EH (cell line): ENCODE results near the gene KRT14.
"Not testable (repeated sequence)": the region's sequence is repeated elsewhere in the genome, so short reads cannot be mapped to it uniquely, and the experiment has no call there.

Experiments
- DNase-seq: peaks from one replicate; pipeline ENCODE4 v3.0.0-alpha.2; 2015; ENCODE audit warnings: low read depth

The KRT14 gene

DNA sequence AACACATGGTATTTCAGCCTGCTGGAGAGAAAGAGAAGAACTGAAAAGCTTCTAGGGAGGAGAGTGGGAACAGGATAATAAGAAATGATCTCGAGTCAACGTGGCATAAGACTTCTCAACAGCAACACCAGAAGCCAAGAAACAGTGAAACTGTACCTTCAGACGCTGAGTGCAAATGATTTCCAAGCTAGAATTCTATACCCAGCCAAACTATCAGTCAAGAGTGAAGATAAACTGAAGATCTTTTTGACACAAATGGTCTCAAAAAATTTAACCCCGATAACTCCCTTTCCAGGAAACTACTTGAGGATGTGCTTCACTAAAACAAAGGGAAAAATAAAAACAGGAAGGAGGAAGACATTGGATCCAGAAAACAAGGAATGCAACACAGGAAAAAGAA lies 20.2 kb upstream of the KRT14 start:
- DNase-seq = not testable (repeated sequence)

DNA sequence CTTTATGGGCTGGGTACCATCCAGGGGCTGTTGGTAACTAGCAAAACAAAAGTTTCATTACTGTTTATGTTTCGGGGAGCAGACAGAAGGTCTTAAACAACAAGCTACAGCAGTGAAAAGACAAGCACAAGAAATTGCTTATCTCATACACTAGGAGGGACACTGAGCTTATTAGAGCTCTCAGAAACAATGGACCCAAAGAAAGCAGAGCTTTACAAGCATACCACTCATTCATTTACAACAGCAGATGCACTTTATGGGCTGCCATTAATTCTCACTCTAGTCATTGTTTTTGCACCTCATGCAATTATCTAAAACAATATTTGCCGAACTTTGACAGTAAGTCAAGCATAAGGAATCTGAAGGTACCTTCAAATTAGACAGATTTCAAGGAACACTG lies 15.8 kb upstream of the KRT14 start:
- no peak for DNase-seq

DNA sequence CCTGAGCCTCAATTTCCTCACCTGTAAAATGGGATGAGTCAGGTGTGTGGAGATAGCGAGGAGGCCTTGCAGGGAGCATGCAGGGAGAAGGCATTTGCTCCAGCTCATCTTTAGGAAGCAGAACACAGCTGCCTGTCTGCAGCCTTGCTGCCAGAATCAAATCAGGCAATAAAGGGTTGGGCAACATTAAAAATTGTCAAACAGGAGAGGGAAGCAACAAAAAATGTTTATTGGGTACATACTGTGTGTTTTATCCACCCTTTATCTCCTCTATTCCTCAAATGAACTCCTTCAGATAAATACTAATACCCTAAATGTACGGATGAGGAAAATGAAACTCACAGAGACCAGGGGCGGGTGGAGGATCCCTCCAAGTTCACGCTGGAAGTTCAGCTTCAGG lies 13.6 kb upstream of the KRT14 start:
- no peak for DNase-seq

DNA sequence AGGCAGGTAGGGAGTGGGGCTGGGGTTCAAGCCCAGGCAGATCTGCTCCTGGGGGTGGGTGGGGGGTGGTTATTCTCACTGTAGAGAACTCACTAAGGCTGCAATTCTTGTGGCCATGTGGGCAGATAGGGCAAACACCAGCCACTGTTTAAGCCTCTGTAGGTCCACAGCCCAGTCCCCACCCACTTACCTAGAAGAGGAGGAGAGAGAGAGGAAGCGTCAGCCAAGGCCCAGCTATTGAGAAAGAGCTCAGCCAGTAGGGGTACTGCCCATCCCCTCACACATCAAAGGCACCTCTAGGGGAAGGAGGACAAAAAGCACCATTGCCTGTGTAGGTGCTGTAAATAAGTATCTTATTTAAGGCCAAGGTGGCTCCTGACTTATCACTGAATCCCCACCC lies 13.0 kb upstream of the KRT14 start:
- DNase-seq = no peak

DNA sequence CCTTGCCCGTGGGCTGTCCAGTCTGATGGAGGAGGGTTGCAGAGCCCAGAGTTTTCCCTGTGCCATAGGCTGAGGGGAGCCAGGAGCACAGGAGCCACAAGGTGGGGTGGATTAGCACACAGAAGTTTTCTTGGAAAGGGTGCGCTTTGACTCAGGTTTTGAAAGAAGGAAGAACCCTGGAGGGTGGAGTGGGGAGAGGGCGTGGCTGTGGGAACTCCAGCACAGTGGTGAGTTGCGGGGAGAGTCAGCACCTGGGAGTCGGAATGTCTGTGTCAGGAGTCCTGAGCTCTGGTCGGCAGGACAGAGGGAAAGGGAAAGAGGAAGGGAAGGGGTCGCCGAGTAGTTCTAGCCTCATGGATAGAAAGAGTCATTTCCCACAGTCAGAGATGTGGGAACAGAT lies 8.9 kb upstream of the KRT14 start:
- DNase-seq = no peak

DNA sequence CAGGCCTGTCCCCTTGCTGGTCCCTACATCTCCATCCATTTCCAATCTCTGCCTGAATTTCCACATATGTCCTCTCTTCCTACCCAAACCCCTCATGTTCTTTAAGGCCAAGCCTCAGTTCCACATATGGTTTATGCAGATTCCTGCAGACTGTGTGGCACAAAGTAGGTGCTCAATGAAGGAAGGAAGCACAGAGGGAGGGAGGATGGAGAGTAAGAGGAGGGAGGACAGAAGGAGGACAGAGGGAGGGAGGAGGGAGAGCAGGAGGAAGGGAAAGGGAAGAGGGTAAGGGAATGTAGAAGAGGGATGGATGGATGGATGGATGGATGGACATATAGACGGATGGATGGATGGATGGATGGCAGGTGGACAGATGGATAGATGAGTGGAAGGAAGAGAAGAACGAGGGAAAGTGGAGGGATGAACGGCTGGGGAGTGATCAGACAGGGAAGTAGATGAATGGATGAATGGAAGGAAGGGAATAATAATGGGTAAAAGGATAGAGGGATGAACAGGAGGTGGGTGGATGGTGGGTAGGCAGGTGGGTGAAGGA lies 7.7 kb upstream of the KRT14 start:
- DNase-seq = no peak

DNA sequence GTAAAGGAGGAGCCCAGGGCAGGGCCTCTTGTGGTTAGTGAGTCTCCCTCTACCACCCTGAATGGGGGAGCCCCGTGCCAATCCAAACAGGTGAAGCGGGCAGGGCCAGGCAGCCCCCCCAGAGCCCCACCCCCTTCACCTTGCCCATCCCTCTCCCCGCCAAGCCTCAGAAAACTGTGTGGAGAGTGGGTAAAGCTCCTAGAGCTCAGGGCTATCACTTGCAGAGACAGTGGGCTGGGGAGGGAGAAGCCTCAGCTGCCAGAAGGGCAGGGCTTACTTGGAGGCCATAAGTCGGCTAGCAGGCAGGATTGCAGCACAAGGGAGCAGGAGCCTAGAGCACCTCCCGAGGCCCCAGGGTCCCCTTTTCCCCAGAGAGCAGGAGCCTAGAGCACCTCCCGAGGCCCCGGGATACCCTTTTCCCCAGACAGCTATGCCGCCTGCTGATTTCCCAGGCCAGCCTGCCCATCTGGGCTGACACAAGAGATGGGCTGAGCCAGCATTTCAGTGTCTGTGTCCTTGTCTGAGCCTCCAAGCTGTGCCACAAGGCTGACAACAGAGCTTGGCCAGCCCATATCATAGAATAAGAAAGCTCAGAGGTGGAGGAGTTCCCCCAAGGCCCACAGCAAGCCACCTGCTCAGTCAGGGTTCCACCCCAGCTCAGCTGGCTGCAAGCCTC lies 6.7 kb upstream of the KRT14 start:
- no peak for DNase-seq

DNA sequence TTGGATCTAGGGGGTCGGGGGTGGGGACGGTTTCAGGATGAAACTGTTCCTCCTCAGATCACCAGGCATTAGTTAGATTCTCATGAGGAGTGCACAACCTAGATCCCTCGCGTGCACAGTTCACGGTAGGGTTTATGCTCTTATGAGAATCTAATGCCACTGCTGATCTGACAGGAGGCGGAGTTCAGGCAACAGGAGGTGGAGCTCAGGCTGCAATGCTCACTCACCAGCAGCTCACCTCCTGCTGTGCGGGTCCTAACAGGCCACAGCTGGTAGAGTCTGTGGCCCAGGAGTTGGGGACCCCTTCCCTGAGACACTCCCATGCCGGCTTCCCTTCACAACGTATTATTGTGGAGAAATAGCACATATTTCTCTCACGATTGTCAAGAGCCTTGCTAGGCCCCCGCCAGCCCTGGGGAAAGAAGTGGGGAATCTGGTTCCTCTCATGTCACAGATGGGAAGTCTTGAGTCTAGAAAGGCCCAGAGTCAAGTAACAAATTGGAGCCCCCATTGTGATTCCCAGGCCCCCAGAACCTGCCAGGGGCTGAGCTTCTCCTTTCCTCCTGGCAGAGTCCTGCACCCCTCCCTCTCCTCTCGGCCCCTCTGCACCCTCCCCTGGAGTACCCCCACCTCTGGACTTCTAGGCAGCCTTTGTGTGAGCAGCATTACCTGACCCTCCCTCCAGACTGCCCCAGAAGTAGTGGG lies 6.1 kb upstream of the KRT14 start:
- DNase-seq = no peak

DNA sequence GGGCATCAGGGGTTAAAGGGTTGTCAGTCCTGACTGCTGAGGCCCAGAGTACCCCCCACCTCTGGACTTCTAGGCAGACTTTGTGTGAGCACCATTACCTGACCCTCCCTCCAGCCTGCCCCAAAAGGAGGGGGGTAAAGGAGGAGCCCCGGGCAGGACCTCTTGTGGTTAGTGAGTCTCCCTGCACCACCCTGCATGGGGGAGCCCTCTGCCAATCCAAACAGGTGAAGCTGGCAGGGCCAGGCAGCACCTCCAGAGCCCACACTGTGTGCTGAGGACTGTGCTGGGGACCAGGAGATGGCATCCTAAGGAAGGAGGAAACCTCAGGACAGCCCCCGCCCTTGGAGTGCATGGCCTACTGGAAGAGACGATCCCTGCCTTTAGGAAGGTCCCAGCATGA lies 2.6 kb upstream of the KRT14 start:
- no peak for DNase-seq

DNA sequence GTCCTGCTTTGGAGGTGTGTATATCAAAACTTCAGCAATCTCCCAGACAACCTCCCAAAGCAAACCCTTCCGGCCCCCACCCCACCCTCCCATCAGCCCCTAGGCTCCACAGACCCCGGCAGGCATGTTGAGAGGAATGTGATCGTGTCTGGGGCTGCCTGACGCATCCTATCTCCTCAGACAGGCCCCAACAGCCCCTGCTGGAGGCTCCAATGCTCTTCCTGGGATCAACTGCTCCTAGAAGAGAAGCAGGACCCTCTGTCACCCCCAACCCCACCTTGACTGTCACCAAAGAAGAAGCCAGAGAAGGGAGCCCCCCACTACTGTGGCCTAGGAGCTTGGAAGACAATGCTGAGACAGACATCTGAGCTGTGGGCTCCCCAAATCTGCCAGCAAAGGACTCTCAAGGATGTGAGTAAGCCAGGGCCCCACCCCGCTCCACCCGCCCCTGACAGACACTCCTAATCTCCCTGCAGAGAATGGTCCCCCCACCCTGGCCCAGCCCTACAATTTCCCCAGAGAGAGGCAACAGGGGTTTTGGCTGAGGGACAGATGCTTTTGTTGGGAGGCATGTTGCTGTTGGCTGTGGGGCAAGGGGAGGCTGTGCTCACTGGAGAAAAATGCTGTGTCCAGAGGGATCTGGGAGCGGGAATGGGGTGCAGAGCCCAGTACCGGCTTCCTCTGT lies 1.6 kb upstream of the KRT14 start:
- DNase-seq = peak; percentile 9

DNA sequence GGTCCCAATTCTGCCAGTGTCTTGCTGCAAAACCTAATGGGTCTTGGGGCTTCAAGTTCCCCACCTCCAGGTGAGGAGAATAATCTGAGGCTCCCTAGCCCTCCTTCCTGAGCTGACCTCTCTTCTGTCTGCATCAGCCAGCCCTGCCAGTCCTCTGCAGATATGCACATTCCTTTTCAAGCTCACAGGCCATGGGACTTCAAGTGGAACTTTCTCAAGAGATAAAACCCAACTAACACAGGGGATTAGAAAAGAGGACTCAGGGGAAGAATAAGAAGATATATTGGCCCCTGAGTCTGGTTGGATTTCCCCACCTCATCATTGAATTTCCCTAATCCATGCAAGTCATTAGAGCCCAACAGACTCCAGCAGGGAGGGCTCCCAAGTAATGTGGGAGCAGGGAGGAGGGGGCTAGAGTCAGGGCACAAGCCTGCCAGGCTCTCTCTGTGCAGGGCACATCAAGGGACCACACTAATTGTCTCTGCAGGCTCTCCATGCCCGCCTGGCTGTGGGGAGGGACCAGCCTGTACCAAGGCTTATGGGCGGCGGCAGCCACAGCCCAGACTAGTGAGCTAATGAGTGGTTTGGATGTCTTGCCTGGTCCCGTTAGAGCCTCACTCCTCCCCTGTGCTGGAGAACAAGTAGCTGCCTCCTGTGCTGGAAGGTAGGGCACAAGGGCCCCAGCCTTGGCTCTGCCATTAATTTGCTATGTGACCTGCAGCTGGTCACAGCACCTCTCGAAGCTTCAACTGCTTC lies 1.2 kb downstream of the KRT14 start:
- no peak for DNase-seq

DNA sequence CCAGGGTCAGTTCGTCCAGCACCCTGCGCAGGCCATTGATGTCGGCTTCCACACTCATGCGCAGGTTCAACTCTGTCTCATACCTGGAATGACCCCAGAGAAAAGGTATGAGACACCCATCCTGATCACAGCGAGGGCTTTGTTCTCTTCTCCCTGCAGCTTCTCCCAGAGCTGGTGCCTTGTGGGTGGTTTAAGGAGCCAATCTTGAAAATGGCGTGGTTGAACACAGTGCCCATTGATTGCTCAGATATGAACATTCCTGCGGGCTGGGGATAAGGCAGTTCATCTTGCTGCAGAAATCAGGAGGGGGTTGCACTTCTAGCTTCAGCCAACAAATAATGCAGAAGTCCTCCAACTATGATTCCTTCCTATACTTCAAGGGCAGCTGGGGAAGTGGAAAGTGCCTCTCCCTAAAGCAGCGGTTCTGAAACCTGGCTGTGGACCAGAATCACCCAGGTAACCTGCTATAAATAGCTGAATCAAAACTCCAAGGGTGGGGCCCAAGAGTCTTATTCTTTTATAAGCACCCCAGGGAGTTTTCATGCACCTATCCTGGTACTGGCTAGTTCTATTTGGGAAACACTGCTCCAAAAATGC lies 2.3 kb downstream of the KRT14 start:
- DNase-seq = not testable (repeated sequence)

DNA sequence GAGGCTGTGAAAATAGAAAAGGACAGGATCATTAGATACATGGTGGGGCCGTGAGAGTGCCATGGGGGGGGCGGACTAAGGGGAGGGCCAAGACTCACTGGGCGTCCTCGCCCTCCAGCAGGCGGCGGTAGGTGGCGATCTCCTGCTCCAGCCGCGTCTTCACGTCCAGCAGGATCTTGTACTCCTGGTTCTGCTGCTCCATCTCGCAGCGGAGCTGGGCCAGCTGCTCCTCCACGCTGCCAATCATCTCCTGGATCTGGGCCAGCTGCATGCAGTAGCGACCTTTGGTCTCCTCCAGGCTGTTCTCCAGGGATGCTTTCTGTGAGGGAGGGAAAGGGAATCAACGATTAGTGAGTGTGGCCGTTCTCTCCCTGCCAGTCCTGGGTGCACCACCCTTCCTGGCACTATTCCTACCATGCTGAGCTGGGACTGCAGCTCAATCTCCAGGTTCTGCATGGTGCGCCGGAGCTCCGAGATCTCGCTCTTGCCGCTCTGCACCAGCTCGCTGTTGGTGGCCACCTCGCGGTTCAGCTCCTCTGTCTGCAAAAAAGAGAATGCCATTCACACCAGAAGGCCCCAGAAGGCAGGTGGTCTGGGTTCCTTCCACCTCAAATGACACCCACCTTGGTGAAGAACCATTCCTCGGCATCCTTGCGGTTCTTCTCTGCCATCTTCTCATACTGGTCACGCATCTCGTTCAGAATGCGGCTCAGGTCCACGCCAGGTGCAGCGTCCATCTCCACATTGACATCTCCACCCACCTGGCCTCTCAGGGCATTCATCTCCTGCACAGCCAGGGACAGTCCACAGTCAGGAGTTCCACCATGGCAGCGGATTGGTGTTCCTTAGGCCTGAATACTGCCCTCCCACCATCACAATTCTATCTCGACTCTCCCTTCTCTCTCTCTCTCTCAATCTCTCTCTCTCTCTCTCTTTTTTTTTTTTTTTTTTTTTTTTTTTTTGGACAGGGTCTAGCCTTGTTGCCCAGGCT lies 3.3 kb downstream of the KRT14 start:
- DNase-seq = no peak

DNA sequence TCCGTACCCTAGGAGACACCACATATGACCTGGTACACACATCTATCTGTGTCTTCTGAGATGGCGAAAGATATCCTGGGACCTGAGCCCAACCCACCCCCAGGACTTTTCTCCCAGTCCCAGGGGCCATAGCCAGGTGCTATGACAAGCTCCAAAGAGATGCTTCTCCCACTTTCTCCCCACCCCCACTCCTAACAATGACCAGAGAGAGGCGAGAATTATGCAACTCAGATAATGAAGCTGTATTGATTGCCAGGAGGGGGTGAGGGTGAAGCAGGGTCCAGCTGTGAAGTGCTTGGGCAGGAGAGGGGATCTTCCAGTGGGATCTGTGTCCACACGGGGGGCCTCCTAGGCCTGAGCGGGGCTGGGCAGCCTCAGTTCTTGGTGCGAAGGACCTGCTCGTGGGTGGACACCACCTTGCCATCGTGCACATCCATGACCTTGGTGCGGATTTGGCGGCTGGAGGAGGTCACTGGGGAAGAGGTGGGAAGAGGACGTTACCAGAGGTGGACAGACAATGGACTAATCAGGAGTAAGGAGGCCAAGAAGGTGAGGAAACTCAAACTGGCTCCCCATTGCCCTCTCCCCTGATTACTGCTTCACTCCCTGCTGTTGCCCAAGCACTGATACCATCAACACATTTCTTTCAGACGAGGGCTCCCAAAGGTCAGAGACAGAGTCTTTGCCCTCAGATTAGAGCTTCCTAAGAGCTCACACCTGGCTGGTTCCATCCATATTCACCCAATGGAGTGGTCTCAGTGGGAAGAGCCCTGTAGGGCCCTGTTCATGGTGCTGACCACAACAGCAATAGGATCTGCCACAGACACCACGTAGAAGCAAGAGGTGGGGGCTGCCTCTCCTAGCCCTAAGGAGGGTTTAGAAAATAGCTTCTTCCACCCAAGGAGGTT lies 4.4 kb downstream of the KRT14 start:
- not testable (repeated sequence) for DNase-seq

DNA sequence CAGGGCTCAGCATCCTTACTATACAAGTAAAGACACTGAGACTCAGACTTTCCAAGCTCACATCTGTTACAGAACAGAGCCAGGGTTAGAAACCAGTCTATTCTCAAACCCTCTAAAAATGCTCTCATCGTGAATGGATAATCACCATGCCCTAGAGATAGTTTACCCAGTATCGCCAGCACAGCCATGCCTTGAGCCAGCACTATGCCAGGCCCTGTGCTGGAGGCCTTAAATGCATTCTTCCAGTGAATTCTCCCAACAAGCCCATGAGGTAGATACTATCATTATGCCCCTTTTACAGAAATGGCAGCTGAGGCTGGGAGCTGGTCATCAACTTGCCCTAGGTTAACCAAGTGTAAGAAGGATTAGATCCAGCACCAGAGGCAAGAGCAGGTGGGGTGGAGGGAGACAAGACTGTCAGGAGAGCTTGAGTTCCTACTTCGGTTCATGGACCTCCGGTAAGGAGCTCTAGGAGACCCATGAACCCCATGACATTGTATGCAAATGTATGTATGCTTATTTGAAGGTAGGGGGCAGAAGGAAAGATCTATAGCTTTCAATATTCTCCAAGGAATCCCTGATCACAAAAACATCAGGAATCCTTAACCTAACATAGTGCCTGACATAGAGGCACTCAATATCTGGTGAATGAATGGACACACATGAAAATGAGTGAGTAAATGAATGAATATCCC lies 5.2 kb downstream of the KRT14 start:
- no peak for DNase-seq

DNA sequence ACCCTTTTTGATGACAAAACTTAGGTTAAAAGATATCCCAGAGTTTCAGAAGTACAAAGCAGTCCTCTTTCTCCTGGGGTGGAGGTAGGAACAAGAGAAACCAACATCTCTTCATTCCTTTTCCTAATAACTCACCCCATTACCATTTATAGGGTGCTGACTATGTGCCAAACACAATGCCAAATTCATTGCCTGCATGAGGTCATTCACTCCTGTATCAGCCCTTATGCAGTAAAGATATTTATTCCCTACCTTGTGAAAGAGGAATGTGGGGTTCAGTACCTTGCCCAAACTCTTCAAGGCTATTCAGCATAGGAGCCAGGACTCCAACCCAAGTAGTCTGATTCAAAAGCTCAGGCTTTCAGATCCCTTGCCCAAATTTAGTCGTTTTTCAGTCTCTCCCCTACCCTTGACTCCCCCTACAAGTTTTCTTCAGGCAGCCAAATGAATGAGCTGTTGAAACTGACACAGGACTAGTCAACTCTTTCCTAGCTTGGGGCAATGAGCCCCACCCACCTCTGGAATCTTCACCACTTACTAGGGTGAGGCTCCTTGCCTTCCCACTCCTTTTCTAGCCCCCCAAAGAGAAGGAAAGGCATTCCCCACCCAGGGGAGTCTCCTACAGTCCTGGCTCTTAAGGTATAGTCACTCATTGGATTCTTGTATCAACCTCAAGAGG lies 5.9 kb downstream of the KRT14 start:
- peak; percentile 17 for DNase-seq

DNA sequence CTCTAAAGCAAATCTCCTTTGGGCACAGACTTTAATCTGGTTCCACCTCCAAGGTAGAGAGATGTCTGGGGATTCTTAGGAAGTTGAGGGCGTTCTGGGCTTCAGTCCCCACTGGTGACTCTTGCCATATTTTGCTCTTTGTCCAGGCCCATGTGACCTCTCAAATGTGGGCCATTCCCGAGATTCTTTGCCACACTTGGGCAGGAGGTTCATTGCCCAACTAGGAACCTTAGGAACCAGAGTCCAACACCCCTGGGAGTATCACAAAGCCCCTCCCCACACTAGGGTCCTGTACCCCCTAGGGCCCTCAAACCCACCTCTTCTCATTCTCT lies 6.5 kb downstream of the KRT14 start:
- DNase-seq = no peak

DNA sequence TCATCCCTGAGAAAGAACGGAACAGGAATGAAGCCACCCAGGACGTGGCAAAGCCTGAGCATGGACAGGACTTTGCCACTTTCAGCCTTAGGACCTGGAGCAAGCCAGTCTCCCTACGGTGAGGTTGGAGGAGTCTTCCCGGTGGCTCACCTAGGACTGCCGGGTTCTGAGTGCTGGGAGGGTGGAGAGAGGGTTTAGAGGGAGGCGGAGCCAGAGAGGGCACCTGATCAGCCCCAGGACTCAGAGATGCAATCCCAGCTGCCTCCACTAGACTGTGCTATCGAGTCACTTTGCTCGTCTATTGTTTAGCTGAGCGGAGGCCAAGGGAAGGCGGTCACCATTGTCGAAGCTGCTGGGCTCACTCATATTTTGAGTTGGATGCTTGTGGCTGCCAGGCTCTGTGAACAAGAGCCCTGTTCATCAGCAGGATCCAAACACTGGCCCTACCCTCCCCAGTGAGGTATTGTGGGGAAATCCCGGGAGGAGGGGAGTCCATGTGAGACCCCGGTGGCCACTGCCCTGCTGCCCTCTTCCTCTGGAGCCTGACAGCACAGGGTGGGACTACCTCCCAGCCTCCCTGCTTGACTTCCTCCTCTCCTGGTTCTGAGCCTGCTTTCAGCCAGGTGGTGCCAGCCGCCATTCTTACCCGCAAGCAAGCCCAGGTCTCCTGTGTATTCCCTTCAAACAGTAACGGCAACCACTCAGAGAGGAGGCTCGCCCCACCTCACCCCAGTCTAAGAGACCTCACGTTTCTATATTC lies 7.0 kb downstream of the KRT14 start:
- DNase-seq = peak; percentile 82
